Esophagus muscularis mucosa (tissue), 3 donors: ENCODE data around the gene HCFC1R1.

ENCODE experiments used
- CTCF ChIP-seq, 3 experiments: fragments of 200-600 bp in 2 of 3; fragments of 450-650 bp in 1 of 3; sonication (generic) in 2 of 3; IDR thresholded peaks; one replicate each; pipeline ENCODE4 v1.5.1; 2017 to 2019; ENCODE audit warnings: antibody characterized with exemption in 3 of 3, mild to moderate bottlenecking in 2 of 3, moderate library complexity in 1 of 3
- POLR2A ChIP-seq: fragments of 450-650 bp; IDR thresholded peaks from one replicate; pipeline ENCODE4 v1.6.1; 2017; ENCODE audit warnings: antibody characterized with exemption, moderate library complexity, mild to moderate bottlenecking, low read depth
- POLR2AphosphoS5 ChIP-seq, 2 donors: sonication (generic); formaldehyde crosslinking; IDR thresholded peaks; one replicate each; pipeline ENCODE4 v1.6.1; 2017; ENCODE audit warnings: antibody characterized with exemption in 2 of 2

GRCh38 chr16:2979669-2980226 lies 44.0 kb downstream of the HCFC1R1 start:
- TF ChIP-seq CTCF (IDR thresholded peaks at IDR 0.05), result no peak
- TF ChIP-seq POLR2AphosphoS5 (IDR thresholded peaks at IDR 0.05), result no peak
- no peak for TF ChIP-seq POLR2A
